Activated CD4-positive, alpha-beta T cell treated with anti-CD3 and anti-CD28 coated beads, Interleukin-2, Interleukin-4, amounts not matched to agents 100 ng/mL and 50 ng/mL, durations not matched to agents 16 hours and 8 hours (primary cell): Measurements from ENCODE around the gene SIVA1.

Source experiments
- DNase-seq: peaks from one replicate; pipeline ENCODE4 v3.0.0-alpha.2; 2020; ENCODE audit warnings: low spot score

The SIVA1 gene

DNA sequence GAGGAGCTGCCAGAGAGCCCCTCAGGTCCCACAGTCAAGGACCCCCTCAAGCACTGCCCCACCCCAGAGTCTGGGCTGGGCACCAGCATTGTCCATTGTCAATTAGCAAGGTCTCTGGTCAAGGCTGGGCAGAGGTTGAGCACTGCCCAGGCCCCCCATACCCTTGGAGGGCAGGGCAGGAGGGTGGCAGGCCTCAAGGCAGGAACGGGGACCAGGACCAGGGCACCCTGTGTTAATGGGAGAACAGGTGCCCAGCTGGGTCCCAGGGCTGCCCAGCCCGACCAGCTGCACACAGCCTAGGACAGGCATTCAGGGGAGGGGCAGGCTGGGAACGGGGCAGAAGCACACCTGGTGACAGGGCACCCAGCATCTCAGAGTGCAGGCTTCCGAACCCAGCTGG lies 18.4 kb downstream of the SIVA1 start:
- DNase-seq, result no peak

DNA sequence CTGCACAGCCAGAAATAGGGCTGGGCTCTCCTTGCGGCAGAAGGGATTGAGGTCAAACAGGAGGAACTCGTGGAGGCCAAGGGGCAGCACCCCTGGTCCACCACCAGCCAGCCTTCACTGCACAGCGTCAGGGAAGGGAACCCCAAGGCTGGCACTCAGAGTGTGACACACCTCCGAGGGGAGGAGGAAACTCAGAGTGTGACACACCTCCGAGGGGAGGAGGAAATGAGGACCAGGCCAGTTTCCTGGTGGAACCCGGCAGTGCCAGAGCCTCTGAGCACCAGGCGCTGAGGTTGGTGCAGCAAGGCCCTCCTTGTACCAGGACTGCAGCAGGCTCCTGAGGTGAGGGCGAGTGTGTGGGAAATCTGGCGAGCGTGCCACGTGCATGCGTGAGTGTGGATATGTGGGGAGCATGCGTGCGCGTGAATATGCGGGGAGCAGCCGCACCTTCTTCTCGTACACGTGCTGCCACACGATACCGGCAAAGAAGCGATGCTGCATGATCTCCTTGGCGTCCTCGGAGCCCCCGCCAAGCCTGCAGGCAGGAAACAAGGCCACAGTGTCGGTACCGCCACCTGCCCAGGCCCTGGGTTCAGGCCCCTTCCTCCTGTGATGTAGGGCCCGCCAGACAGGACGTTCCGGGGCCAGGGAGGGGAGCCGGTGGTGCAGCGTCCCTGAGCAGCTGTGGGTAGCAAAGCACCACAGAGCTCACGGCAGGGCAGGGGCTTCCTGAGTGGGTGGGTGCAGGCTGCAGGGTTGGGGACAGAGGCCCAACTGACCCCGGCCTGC lies 19.2 kb downstream of the SIVA1 start:
- DNase-seq, result no peak

DNA sequence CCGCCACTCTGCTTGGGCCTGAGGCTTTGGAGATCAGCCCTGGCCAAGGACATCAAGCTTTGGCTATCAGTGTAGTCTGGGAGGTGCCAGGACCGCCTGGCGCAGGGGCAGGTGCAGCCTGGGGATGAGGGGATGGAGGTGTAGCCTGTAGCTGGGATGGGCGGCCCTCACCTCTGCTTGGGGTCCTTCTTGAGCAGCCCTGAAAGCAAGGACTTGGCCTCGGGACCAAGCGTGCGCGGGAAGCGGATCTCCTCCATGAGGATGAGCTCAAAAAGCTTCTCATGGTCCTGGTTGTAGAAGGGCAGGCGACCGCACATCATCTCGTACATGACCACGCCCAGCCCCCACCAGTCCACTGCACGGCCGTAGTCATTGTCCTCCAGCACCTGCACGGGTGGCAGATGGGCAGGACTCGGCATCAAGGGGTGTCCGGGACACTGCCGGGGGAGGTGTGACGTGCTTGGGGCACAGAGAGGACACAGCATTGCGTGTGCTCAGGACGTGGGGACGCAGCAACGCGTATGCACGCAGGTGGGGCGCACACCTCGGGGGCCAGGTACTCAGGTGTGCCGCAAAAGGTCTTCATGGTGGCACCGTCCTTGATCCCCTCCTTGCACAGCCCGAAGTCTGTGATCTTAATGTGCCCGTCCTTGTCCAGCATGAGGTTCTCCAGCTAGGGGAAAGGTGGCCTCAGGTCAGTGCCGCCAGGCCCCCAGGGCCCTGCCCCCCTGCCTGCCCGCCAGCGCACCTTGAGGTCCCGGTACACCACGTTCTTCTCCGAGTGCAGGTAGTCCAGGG lies 20.0 kb downstream of the SIVA1 start:
- no peak for DNase-seq

DNA sequence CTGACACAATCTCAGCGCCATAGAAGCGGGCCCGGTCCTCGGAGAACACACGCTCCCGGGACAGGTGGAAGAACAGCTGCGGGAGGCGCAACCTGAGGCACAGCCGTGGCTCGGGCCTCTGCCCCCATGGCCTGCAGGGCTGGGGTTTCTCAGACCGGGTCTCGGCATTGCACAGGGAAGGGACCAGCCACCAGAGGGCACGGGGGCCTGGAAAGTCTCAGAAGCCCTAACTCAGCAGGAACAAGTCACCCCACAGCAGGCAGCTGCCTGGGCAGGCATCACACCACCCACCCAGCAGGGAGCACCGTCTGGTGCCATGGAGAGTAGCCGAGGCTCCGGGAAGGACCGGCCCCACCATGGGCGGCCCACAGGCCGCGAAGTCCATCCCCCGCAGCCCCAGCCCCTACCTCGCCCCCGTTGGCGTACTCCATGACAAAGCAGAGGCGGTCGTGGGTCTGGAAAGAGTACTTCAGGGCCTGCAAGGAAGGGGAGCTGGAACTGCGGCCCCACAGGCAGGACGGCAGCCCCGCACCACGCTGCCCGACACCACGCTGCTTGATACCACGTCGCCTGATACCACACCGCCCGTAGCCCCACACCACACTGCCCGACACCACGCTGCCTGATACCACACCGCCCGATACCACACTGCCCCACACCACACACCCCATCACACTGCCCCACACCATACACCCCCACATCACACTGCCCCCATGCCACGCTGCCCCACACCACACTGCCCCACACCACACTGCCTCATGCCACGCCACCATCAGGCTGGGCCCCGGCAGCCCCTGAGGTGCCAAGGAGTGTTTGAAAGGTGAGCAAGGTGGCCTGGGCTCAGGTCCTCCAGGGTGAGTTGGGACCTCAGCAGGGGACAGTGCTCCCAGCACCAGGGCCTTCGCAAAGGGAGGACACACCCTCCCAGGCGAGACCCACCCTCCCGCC lies 20.8 kb downstream of the SIVA1 start:
- DNase-seq, result no peak

DNA sequence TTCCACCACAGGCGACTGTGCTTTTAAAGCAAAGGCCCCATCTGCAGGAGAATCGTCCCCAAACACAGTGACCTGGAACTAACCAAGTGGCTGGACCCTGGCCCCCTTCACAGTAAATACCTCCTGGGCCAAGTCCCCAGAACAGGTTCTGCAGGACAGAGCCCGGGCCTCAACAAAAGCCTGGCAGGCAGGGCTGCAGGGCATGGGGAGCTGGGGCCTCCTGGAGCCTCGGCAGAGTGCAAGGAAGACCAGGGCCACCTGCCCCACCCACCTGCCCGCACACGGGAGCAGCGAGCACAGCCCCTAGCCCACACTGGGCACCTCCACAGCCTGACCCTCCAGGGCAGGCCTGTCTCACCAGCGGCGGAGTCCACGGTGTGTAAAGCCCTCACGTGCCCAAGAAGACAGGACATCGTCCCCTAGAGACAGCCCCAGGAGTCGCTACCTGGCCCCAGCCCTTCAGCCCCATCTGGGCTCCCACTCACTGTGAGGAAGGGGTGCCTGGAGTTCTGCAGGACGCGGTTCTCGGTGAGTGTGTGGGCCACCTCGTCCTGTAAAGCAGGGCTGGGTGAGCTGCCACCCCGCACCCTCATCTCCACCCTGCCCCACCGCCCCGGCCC lies 21.6 kb downstream of the SIVA1 start:
- no peak for DNase-seq

DNA sequence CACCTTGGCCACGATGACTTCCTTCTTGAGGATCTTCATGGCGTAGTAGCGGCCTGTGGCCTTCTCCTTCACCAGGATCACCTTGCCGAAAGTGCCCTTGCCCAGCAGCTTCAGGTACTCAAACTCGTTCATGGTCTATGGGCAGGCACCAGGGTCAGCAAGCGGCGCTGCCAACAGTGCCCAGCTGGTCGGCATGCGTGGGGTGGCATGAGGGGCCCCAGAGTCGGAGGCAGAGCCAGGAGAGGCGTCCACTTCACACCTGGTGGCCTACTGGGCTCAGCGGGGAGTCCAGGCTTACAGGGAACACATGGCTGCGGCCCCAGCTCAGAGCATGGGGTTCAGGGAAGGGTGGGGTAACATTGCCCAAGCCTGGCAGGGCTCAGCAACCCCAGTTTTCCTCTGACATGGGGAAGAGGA lies 22.1 kb downstream of the SIVA1 start:
- DNase-seq, result no peak

DNA sequence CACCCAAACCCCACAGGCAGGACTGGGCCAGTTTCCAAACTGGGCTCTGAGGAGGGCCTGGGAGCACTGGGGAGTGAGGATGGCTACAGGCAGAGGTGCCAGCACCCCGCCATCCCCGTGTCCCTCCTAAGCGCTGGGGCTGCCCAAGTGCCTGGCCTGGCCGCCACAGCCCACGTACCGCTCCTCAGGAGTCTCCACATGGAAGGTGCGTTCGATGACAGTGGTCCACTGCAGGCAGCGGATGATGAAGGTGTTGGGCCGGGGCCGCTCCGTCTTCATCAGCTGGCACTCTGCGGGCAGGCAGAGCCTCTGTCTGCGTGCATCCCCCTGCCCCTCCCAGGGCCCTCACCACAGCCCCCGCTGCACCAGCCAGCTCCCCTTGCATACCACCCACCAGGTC lies 23.5 kb downstream of the SIVA1 start:
- DNase-seq, result no peak

DNA sequence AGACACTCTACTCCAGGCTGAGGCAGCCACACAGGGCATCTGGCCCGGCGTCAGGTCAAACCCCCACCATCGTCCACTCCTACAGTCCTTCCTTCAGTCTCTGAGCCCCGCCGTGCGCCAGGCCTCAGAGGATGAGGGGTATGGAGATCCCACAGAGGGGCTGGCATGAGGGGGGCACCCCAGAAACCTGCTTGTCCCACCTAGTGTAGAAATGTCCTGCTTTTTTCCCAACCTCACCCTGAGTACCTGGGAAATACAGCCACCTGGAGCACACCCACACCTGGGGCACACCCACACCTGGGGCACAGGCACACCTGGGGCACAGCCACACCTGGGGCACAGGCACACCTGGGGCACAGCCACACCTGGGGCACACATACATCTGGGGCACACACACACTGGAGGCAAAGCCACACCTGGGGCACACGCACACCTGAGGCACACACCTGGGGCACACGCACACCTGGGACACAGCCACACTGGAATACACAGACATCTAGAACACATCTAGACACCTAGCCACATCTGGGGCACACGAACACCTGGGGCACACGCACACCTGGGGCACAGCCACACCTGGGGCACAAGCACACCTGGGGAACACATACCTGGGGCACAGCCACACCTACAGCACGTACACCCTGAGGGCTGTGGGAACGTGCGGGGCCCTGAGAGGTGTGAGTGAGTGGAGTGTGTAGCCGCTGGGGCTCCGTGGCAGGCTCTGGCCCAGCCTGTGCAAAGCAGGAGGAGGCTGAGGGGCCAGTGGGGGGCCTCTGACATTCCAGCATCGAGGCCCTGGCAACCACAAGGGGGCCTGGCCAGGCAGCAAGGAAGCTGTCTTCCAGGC lies 24.2 kb downstream of the SIVA1 start:
- DNase-seq, result no peak

DNA sequence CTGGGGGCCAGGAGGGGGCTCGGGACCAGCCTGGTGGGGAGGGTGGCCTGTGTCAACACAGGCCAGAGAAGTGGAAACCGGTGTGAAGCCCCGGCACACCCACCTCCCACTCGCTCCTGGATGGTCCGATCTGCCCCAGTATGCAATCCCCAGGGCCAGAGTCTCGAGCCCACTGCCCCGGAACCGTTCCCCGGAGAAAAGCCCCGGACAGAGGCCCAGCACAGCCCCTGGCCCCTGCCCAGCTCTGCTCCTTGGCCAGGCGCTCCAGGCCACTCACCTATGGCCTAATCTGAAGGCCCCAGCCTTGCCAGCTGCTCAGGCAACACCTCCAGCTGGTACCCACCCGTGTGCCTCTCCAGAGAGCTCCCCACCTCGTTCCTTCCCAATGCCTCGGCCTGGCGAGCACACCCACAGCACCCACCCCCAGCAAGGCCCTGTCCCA lies 24.9 kb downstream of the SIVA1 start:
- DNase-seq, result no peak

DNA sequence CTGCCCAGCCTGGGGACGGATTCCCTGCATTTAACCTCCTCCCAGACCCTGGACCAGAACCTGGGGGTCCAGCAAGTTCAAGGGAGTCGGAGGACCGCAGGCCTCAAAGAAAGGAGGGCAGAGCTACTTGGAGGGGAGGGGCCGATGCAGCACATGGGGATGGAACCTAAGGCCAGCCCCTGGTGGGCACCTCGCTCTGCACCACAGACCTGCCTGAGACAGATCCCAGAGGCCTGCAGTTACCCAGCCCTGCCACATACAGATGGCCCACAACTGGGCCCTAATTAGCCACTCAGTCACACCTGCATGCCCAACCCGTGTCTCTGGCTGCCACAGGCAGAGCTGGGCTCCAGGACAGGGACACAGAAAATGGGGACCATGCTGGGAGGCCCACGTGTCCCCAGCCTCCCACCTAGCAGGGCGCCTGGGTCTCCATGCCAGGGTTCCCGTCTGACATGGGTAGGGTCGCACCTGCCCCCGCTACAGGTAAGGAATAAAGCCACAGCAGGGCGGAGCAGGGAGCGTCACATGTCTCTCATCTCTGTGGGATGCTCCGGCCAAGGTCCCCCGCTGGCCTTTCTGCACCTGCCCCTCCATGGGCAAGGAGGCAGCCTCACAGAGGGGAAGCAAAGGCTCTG lies 25.9 kb downstream of the SIVA1 start:
- no peak for DNase-seq

DNA sequence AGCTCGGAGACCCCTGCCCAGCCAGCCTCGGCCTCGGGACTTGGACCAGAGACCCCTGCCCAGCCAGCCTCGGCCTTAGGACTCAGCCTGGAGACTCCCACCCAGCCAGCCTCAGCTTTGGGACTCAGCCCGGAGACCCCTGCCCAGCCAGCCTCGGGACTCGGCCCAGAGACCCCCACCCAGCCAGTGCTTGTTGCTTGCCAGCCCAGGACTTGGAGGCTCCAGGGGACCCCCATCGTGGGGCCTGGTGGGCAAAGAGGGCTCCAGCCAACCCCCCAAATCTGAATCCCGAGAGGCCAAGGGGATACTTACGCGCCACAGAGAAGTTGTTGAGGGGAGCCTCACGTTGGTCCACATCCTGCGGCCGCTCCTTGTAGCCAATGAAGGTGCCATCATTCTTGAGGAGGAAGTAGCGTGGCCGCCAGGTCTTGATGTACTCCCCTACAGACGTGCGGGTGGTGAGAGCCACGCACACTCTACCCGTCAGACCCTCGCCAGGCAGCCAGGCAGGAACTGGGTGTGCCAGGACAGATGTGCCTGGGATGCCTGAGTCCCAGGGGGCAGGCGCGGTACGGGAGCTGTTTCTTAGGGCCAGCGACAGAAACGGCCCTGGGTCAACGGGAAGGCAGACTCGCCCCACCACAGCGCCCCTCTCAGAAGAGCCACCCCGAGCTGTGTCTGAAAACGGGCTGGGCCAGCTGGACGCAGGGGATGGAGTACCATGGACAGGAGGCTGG lies 27.0 kb downstream of the SIVA1 start:
- no peak for DNase-seq

DNA sequence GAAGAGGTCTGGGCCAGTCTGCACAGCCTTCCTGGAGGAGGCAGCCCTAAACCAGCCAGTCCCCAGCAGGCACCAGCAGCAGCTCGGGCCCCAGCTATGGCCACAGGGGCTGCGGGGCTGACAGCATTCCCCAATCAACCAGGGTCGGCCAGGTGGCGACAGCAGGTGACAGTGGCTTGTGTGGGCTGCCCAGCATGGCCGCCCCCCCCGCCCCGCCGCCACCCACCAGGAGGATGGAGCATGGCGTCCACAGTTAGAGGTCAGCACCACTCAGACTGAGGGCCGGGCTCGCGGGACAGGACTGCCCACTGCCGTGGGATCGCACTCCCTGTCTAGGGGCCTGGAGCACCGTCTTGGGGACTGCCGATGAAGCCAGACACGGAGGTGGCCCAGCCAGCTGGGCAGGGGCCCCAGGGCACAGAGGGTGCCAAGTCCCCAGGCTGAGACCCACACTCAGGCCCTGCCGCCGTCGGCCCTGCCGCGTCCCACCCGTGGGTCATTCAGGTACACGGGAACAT lies 27.6 kb downstream of the SIVA1 start:
- DNase-seq, result no peak

DNA sequence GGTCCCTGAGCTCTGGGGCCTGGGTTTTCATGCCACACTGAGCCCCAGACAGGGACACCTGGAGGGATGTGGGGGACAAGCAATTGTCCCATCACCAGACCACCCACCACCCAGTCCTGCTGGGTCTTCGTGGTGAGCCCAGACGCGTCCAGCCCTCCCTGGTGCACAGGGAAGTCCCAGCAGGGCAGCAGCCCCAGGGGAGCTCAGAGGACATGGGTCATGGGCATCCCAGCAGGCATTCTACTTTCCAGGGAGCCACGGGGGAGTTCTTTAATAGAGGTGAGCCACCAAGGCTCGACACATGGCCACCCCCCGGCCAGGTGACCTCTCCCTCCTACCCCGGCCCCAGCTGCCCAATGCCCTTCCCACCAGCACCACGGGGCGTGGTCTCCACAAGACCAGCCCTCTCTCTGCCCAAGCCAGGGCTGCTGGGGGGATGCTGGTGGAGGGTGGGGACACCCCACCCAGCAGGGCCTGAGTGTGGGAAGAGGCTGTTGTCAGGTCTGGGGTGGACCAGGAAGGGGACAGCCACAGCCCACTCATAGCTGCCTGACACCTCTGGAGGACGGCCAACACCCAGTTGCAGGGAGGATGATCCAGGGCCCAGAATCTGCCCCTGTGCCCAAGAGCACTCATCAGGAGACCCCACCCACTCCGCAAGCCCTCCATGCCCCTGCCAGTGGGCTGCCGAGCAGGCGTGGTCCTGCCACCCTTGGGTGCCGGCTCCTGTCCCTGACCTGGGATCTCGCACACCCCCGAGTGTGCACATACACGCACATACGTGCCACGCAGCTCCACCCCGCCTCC lies 28.5 kb downstream of the SIVA1 start:
- DNase-seq, result no peak

DNA sequence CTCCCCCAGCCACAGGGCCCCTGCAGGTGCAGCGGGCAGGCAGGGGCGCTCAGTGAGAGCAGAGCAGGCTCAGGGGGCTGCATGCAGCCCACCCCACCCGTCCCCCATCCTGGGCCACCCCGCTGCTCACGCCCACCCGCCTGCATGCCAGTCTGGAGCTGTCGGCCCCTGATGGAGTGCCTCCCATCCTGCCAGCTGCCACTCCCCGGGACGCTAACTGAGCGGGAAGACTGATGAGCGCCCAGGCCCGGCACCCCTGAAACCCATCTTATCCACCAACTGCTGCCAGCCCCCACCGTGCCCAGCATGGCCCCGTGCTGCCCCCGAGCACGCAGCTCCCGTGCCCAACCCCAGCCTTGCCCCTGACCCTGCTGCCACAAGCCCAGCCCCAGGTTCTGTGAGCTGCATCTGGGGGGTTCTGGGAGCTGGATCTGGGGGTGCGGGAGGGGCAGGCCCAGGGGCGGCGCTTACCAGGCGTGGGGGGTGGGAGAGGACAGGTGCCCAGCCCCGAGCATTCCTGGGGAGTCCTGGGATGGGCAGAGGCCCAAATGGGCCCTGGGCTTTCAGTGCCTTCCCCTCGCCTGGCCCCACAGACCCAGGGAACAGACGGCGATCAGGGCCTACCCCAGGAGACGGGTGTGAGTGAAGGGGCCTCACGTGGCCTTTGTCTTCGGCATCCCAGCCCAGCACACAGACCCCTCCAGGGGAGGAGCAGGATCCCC lies 29.3 kb downstream of the SIVA1 start:
- no peak for DNase-seq

DNA sequence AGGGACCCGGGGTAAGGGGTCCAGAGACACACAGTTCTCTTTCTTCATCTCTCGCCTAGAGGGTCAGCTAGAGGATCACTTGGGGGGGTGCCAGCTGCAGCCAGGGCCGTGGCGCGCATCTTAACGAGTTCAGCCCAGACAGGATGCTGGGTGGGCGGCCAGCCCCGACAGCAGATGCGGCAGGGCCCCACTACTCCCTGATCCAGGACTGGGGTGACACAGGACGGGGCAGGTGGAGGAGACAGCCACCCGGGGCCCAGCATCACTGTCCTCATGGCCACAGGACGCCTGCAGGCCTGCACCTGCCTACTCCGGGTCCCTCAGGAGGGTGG lies 29.8 kb downstream of the SIVA1 start:
- no peak for DNase-seq

DNA sequence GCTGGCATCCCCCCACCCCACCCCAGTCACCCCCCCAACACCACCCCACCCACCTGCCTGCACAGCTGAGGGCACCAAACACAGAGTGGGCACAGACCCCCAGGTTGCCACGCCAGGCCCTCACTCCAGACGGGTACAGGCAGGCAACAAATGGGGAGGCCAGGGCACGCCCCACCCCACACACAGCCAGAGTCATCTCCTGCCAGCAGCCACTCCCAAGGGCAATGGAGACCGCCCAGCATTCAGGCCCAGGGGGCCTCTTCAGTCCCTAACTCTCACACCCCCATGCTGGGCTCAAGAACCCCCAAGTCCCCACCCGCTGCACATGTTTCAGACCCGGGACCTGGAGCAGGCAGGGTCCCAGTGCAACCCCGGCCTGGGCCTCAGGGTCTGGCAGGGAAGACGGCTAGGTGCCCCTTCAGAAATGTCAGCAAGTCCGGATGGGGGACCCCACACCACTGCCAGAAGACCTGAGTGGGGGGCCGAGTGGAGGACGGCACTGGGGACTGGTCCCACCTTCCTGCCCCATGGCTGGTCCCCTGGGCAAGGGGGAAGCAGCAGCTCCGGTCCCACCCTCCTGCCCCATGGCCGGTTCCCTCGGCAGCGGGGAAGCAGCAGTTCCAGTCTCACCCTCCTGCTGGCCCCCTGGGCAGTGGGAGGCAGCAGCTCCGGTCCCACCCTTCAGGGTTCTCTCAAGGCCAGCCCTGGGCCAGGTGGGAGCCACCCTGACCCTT lies 30.7 kb downstream of the SIVA1 start:
- DNase-seq, result no peak

DNA sequence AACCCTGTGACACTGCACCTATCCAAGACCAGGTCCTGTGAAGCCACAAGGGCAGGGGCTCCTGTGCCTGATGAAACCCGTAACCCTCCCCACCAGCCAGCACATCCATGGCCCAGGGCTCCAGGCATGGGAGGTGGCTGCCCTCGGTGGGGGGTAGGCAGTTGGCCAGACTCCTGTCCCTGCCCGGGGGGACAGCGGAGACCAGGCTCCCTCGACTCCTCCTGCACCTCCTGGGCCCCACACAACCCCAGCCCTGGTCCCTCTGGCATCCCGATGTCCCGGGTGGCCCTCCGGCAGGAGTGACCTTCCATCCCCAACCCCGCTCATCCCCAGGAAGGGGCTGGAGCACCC lies 31.2 kb downstream of the SIVA1 start:
- DNase-seq, result no peak
